Activated T-helper 1 cell treated with anti-CD3 and anti-CD28 coated beads, Interleukin-12 subunit alpha, Interleukin-12 subunit beta, Interleukin-2, Interleukin-4 antibody, amounts not matched to agents 30 ng/mL and 10 ng/mL and 1 ng/mL, durations not matched to agents 14 hours and 24 hours and 36 hours (primary cell): ENCODE data around the gene CKAP4. TPM values are rescaled to one million over a fixed set of nuclear protein-coding genes. Genes with fewer than 3 reads are reported as not detected.

Source experiments
- DNase-seq: peaks from one replicate; pipeline ENCODE4 v3.0.0; 2021; ENCODE audit warnings: low spot score
- H3K27ac Mint-ChIP-seq: one replicate; pipeline ENCODE4 v1.8.0; 2021; ENCODE audit warnings: mild to moderate bottlenecking, mixed read lengths
- H3K27me3 Mint-ChIP-seq: one replicate; pipeline ENCODE4 v1.8.0; 2022; ENCODE audit warnings: mild to moderate bottlenecking, moderate library complexity, mixed read lengths; ENCODE audit not compliant: insufficient read depth
- H3K36me3 Mint-ChIP-seq: one replicate; pipeline ENCODE4 v1.8.0; 2021; ENCODE audit warnings: low read depth, mixed read lengths
- H3K4me1 Mint-ChIP-seq: one replicate; pipeline ENCODE4 v1.8.0; 2021; ENCODE audit warnings: low read depth, mixed read lengths
- H3K4me3 Mint-ChIP-seq: one replicate; pipeline ENCODE4 v1.8.0; 2021; ENCODE audit warnings: mild to moderate bottlenecking, moderate library complexity, mixed read lengths
- H3K9me3 Mint-ChIP-seq: one replicate; pipeline ENCODE4 v1.8.0; 2021; ENCODE audit warnings: mixed read lengths
- intact Hi-C: fragments of 100-400 bp; cut with micrococcal nuclease; formaldehyde crosslinking; loops from one replicate; pipeline ENCODE4 v1.15.1; 2024
- total RNA-seq: library from RNA; stranded (reverse); gene quantifications from 2 replicates; pipeline ENCODE4 v1.2.3, GENCODE V29; 2022

Gene CKAP4
- total RNA-seq, 1 donor from 2014 or later = 5.1 TPM

- no peak for DNase-seq
- Mint-ChIP-seq H3K36me3 (no peaks in the 10 kb centered on the region), H3K4me1 (no peaks in the 10 kb centered on the region), H3K4me3 (peak overlapping the region; percentile 66), H3K27ac (no peak overlapping the region), H3K9me3 (no peaks in the 10 kb centered on the region), H3K27me3 (peaks cover 14% of the 10 kb centered on the region)
- intact Hi-C loops = loop anchor here (2.0 to 5.0 kb wide), 3 partner anchors 34 to 1509 kb away; no protein-coding TSS in a partner anchor
Measured at GRCh38 chr12:106248312-106248845, 559 bp upstream of the CKAP4 start.

GRCh38 chr12:106246891-106247673 is 738 bp downstream of the CKAP4 start:
- Mint-ChIP-seq H3K27me3 (peaks cover 12% of the 10 kb centered on the region), H3K27ac (no peak overlapping the region), H3K36me3 (no peaks in the 10 kb centered on the region), H3K4me3 (peak overlapping the region; percentile 66), H3K9me3 (no peaks in the 10 kb centered on the region), H3K4me1 (no peaks in the 10 kb centered on the region)
- intact Hi-C loops = loop anchor here (1.0 to 5.0 kb wide), 4 partner anchors 20 to 1510 kb away; partner anchors contain the start of genes POLR3B and TCP11L2
- peak; percentile 43 for DNase-seq

- Mint-ChIP-seq H3K4me3 (peak overlapping the region; percentile 61), H3K4me1 (no peaks in the 10 kb centered on the region), H3K27ac (no peak overlapping the region), H3K9me3 (no peaks in the 10 kb centered on the region), H3K36me3 (no peaks in the 10 kb centered on the region), H3K27me3 (peaks cover 12% of the 10 kb centered on the region)
- DNase-seq = no peak
- intact Hi-C loops = loop anchor here (2.0 to 5.0 kb wide), 2 partner anchors 19 to 1512 kb away; no protein-coding TSS in a partner anchor
Measured at GRCh38 chr12:106245767-106246166, 2.1 kb downstream of the CKAP4 start.

- no peak for DNase-seq
- no peaks in the 10 kb centered on the region for H3K4me1 Mint-ChIP-seq
- H3K27me3 Mint-ChIP-seq = peaks cover 3% of the 10 kb centered on the region
- no peak overlapping the region for H3K27ac Mint-ChIP-seq
- H3K9me3 Mint-ChIP-seq = no peaks in the 10 kb centered on the region
- H3K36me3 Mint-ChIP-seq = no peaks in the 10 kb centered on the region
- intact Hi-C loops = no loop called here
- H3K4me3 Mint-ChIP-seq = no peak overlapping the region
Measured at GRCh38 chr12:106243620-106244019, 4.2 kb downstream of the CKAP4 start.

GRCh38 chr12:106240821-106241220 is 7.0 kb downstream of the CKAP4 start:
- intact Hi-C loops = no loop called here
- no peak for DNase-seq
- H3K9me3 Mint-ChIP-seq = no peaks in the 10 kb centered on the region
- H3K4me1 Mint-ChIP-seq = no peaks in the 10 kb centered on the region
- H3K27me3 Mint-ChIP-seq = no peaks in the 10 kb centered on the region
- no peak overlapping the region for H3K4me3 Mint-ChIP-seq
- no peaks in the 10 kb centered on the region for H3K36me3 Mint-ChIP-seq
- H3K27ac Mint-ChIP-seq = no peak overlapping the region

GRCh38 chr12:106239951-106240335 is 7.9 kb downstream of the CKAP4 start:
- intact Hi-C loops = no loop called here
- DNase-seq = no peak
- no peak overlapping the region for H3K4me3 Mint-ChIP-seq

GRCh38 chr12:106239241-106239950 is 8.4 kb downstream of the CKAP4 start:
- Mint-ChIP-seq H3K27ac (no peak overlapping the region), H3K4me3 (no peak overlapping the region), H3K4me1 (no peaks in the 10 kb centered on the region), H3K36me3 (no peaks in the 10 kb centered on the region), H3K9me3 (no peaks in the 10 kb centered on the region), H3K27me3 (no peaks in the 10 kb centered on the region)
- DNase-seq = no peak
- intact Hi-C loops = no loop called here

More at GRCh38 chr12:106239951-106240335, 7.9 kb downstream of the CKAP4 start:
- Mint-ChIP-seq H3K27me3 (no peaks in the 10 kb centered on the region), H3K27ac (no peak overlapping the region), H3K4me1 (no peaks in the 10 kb centered on the region), H3K36me3 (no peaks in the 10 kb centered on the region), H3K9me3 (no peaks in the 10 kb centered on the region)

- no peak overlapping the region for H3K27ac Mint-ChIP-seq
- no peaks in the 10 kb centered on the region for H3K36me3 Mint-ChIP-seq
- intact Hi-C loops = no loop called here
- H3K27me3 Mint-ChIP-seq = peaks cover 1% of the 10 kb centered on the region
- no peaks in the 10 kb centered on the region for H3K4me1 Mint-ChIP-seq
- no peaks in the 10 kb centered on the region for H3K9me3 Mint-ChIP-seq
- no peak for DNase-seq
- no peak overlapping the region for H3K4me3 Mint-ChIP-seq
Measured at GRCh38 chr12:106238146-106238545, 9.7 kb downstream of the CKAP4 start.

GRCh38 chr12:106235770-106236169 is 12.1 kb downstream of the CKAP4 start:
- Mint-ChIP-seq H3K4me3 (no peak overlapping the region), H3K36me3 (no peaks in the 10 kb centered on the region), H3K27ac (no peak overlapping the region), H3K27me3 (peaks cover 4% of the 10 kb centered on the region), H3K9me3 (no peaks in the 10 kb centered on the region), H3K4me1 (no peaks in the 10 kb centered on the region)
- intact Hi-C loops = no loop called here
- DNase-seq = no peak

GRCh38 chr12:106234449-106234848 is 13.4 kb downstream of the CKAP4 start:
- DNase-seq = no peak
- no peaks in the 10 kb centered on the region for H3K9me3 Mint-ChIP-seq
- H3K36me3 Mint-ChIP-seq = no peaks in the 10 kb centered on the region
- H3K4me1 Mint-ChIP-seq = no peaks in the 10 kb centered on the region
- intact Hi-C loops = no loop called here
- no peak overlapping the region for H3K27ac Mint-ChIP-seq
- no peak overlapping the region for H3K4me3 Mint-ChIP-seq
- H3K27me3 Mint-ChIP-seq = peaks cover 4% of the 10 kb centered on the region

GRCh38 chr12:106233011-106233410 is 14.8 kb downstream of the CKAP4 start:
- H3K9me3 Mint-ChIP-seq = no peaks in the 10 kb centered on the region
- H3K4me1 Mint-ChIP-seq = peaks cover under 1% of the 10 kb centered on the region
- H3K27ac Mint-ChIP-seq = no peak overlapping the region

GRCh38 chr12:106229036-106229591 is 18.7 kb downstream of the CKAP4 start:
- no peaks in the 10 kb centered on the region for H3K36me3 Mint-ChIP-seq
- peaks cover 4% of the 10 kb centered on the region for H3K27me3 Mint-ChIP-seq
- no peak overlapping the region for H3K4me3 Mint-ChIP-seq
- no peak overlapping the region for H3K27ac Mint-ChIP-seq
- DNase-seq = no peak
- no peaks in the 10 kb centered on the region for H3K9me3 Mint-ChIP-seq
- intact Hi-C loops = loop anchor here (5.0 kb wide), 2 partner anchors 73 to 688 kb away; partner anchors contain the start of gene TCP11L2
- H3K4me1 Mint-ChIP-seq = peaks cover 17% of the 10 kb centered on the region

More at GRCh38 chr12:106233011-106233410, 14.8 kb downstream of the CKAP4 start:
- H3K27me3 Mint-ChIP-seq = peaks cover 4% of the 10 kb centered on the region
- intact Hi-C loops = no loop called here
- no peak overlapping the region for H3K4me3 Mint-ChIP-seq
- no peaks in the 10 kb centered on the region for H3K36me3 Mint-ChIP-seq
- no peak for DNase-seq
